GM12864 (cell line): ENCODE measurements around the gene ROPN1B.
"Not testable (repeated sequence)": the region's sequence is repeated elsewhere in the genome, so short reads cannot be mapped to it uniquely, and the experiment has no call there.

Source experiments
- DNase-seq: peaks from one replicate; pipeline ENCODE4 v3.0.0-alpha.2; 2011; ENCODE audit warnings: low read depth
- H3K4me3 ChIP-seq: 2 replicates; pipeline ENCODE4 v1.5.1; 2011; ENCODE audit warnings: mild to moderate bottlenecking, low read depth, low read length, control low read depth
- CTCF ChIP-seq: IDR thresholded peaks from 2 replicates; pipeline ENCODE4 v1.5.1; 2011; ENCODE audit warnings: low read depth, mild to moderate bottlenecking, moderate library complexity, low read length, control low read depth, inconsistent platforms; ENCODE audit errors: missing control alignments

The ROPN1B gene

GRCh38 chr3:125968701-125969592, at the start of gene ROPN1B:
TSS of gene ROPN1B (plus strand) at chr3:125969178. CDS start at chr3:125972055, 2,877 bp downstream.
- not testable (repeated sequence) for DNase-seq, H3K4me3 ChIP-seq

DNA sequence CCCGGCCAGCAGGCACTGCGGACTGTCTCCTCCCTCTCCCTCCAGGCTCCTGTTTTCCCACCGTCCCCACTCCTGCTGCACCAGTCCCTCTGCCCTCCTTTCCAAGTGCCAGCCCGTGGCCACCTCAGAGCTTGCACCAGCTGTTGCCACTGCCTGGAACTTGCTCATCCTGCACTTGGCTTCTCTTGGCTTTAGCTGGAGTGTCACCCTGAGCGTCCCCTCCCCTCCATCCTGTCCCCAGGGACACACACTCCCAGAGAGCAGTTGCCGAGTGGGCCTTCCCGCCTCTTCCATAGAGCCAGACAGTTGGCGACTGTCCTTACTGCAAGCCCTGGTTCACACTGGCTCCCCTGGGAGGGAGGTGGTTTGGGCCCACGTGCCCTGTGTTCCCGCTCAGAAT, 48.8 kb upstream of the ROPN1B start:
- H3K4me3 ChIP-seq, DNase-seq: not testable (repeated sequence)

DNA sequence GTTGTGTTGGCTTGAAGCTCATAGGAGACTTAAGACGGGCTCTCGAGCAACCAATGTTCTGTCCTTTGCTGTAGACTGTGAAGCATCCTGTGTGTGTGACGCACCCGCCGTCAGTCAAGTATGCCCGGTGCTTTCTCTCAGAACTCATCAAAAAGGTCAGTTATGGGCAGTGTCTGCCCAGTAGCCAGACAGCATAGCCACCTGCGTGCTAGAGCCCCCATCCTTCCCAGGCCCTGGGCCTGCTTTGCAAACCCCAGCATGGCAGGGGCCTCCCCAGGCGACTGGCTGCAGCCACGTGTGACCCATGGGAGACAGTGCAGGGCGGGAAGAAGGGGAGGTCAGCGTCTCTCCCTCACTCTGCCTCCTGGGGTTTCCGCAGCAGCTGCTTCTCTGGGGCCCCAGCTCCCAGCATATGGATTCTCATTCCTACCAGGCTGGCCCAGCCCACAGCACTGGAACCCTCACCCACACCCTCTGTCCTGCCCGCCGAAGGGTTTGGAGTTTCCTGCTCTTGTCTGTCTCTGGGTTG, 48.2 kb upstream of the ROPN1B start:
- not testable (repeated sequence) for DNase-seq

DNA sequence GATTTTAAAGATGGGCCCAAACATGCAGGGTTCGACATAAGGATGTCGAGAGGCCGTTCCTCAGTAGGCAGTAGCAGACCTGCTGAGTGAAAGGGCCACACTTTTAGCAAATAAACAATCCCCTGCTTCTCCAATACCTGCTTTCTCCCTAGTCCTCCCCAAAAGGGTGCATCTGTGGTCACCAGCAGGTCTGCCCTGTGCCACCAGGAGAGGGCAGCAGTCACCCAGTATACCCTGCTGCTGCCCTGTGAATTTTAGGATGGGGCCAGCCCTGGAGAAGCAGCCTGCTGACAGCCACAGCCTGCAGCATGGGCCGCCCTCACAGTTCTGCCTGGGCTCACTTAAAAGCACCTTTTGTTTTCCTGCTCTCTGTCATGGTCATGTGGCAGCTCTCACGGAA, 47.3 kb upstream of the ROPN1B start:
- peak; percentile 44 for TF ChIP-seq CTCF
- H3K4me3 ChIP-seq, DNase-seq: not testable (repeated sequence)

More for the DNA sequence above, 48.2 kb upstream of the ROPN1B start:
- not testable (repeated sequence) for H3K4me3 ChIP-seq

GRCh38 chr3:125923324-125924115, 45.5 kb upstream of the ROPN1B start:
- not testable (repeated sequence) for DNase-seq, H3K4me3 ChIP-seq

- DNase-seq, H3K4me3 ChIP-seq: not testable (repeated sequence)
Measured at GRCh38 chr3:125924276-125924675, 44.7 kb upstream of the ROPN1B start.

GRCh38 chr3:125925727-125926126, 43.3 kb upstream of the ROPN1B start:
- not testable (repeated sequence) for H3K4me3 ChIP-seq, DNase-seq

- not testable (repeated sequence) for H3K4me3 ChIP-seq, DNase-seq
- TF ChIP-seq CTCF, result peak; percentile 59
Measured at GRCh38 chr3:125928771-125929545, 40.0 kb upstream of the ROPN1B start.

DNA sequence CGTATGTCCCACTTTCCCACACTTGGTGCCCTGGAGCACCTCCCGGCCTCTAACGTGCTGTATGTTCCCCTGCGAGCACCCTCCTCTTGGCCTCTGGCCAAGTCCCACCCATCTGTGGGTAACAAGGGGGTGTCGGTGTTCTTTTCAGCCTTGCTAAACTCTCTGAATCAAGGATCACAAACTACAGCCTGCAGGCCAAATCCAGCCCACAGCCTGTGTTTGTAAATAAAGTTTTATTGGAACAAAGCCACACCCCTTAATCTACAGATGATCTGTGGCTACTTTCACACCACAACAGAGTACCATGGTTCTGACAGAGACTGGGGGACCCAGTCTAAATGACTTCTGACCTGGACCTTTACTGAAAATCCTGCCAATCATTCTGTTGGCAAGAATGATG, 39.2 kb upstream of the ROPN1B start:
- DNase-seq, result not testable (repeated sequence)

GRCh38 chr3:125931355-125931880, 37.6 kb upstream of the ROPN1B start:
- not testable (repeated sequence) for DNase-seq, H3K4me3 ChIP-seq

More for the DNA sequence above, 39.2 kb upstream of the ROPN1B start:
- H3K4me3 ChIP-seq, result not testable (repeated sequence)

GRCh38 chr3:125933397-125934173, 35.4 kb upstream of the ROPN1B start:
- H3K4me3 ChIP-seq, DNase-seq: not testable (repeated sequence)

GRCh38 chr3:125935252-125935874, 33.6 kb upstream of the ROPN1B start:
- H3K4me3 ChIP-seq, DNase-seq: not testable (repeated sequence)
